B cell (primary cell): ENCODE data around the gene TFF1.

Experiments used
- CTCF ChIP-seq: fragments of 200-600 bp; IDR thresholded peaks from one replicate; pipeline ENCODE4 v1.8.0; 2022; ENCODE audit warnings: antibody characterized with exemption, mild to moderate bottlenecking
- EZH2 ChIP-seq: IDR thresholded peaks from 2 replicates; pipeline ENCODE4 v1.6.1; 2012; ENCODE audit warnings: borderline replicate concordance, low read depth, mild to moderate bottlenecking, moderate library complexity, low read length; ENCODE audit not compliant: insufficient read depth, poor library complexity, severe bottlenecking

DNA sequence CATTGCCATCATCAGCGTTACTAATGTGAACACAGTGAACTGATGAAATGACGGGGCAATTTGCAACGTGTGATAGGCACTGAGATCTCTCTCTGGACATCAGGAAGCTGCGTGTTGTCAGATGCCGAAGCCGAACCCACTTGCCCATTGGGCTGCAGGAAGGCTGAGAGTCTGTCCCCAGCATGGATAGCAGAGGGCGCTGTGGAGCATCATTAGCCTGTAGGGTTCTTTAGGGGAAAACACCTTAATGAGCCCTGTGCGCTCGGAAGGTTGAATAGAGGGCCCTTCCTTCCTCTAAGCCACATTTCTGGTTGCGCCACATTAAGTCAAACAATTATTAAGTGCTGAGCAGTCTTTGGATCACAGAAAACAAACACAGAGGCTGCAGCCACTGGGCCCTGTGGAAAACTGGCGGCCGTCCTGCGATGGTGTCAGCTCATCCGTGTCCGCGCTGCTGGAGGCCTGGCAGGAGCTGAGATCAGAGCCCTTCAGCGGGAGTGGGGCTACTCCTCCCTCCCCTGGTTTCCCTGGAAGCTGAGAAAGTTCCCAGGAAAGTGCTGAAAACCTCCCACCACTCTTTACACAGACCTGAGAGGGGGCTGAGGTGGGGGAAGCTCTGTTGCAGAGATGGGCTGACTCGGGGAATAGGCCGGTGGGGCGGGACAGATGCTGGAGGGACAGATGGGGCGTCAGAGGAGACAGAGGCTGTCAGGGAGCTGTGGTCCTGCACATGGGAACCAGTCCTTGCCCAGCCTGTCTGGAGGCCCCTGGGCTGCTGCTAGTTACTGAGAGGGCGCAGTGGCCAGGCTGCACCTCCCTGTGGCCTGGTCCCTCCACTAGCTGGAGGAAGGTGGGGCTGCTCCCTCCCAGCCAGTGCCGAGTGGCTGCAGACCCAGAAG, 28.3 kb downstream of the TFF1 start:
- TF ChIP-seq CTCF (peak; percentile 79), EZH2 (no peak)
